Lower lobe of right lung (tissue), 2 donors: Measurements from ENCODE around the gene SMG6. TPM values are rescaled to one million over a fixed set of nuclear protein-coding genes. Genes with fewer than 3 reads are reported as not detected.
"Not testable (repeated sequence)": the region's sequence is repeated elsewhere in the genome, so short reads cannot be mapped to it uniquely, and the experiment has no call there.

Source experiments
- ATAC-seq, 2 donors: fragments of 200-7000 bp; cut with Tn5 transposase; one replicate each; pipeline ENCODE4 v1.9.1; 2020 to 2022; ENCODE audit warnings: mild to moderate bottlenecking in 2 of 2, moderate library complexity in 2 of 2
- DNase-seq: peaks from one replicate; pipeline ENCODE4 v3.0.0-alpha.2; 2020
- H3K27ac ChIP-seq: fragments of 200-600 bp; one replicate; pipeline ENCODE4 v1.8.0; 2022
- H3K27me3 ChIP-seq: fragments of 200-600 bp; one replicate; pipeline ENCODE4 v1.8.0; 2022; ENCODE audit warnings: low read depth
- H3K36me3 ChIP-seq: fragments of 200-600 bp; one replicate; pipeline ENCODE4 v1.8.0; 2022; ENCODE audit warnings: mild to moderate bottlenecking
- H3K4me1 ChIP-seq: fragments of 200-600 bp; one replicate; pipeline ENCODE4 v1.8.0; 2022
- H3K4me3 ChIP-seq: fragments of 200-600 bp; one replicate; pipeline ENCODE4 v1.8.0; 2022; ENCODE audit warnings: mild to moderate bottlenecking
- H3K9me3 ChIP-seq: fragments of 200-600 bp; one replicate; pipeline ENCODE4 v1.8.0; 2022
- CTCF ChIP-seq: fragments of 200-600 bp; IDR thresholded peaks from one replicate; pipeline ENCODE4 v1.8.0; 2022; ENCODE audit warnings: antibody characterized with exemption, mild to moderate bottlenecking
- intact Hi-C: fragments of 100-400 bp; cut with DNase I; formaldehyde crosslinking; loops from one replicate; pipeline ENCODE4 v1.11.0; 2022
- total RNA-seq: library from RNA; stranded (reverse); fragmentation: NEBNext Ultra II Directional; extraction: Animal tissue kit (Norgen Biotek cat#: 25700); gene quantifications from one replicate; pipeline ENCODE4 v1.2.1, GENCODE V29; 2021
- donor health status: DM: no; HTN: yes; CAD: no; lungs with severe emphysema.

Gene SMG6
- total RNA-seq, 1 donor from 2014 or later = 33.8 TPM

- Histone ChIP-seq H3K4me3 (no peak overlapping the region), H3K36me3 (peaks cover 17% of the 10 kb centered on the region), H3K9me3 (no peaks in the 10 kb centered on the region), H3K27me3 (no peaks in the 10 kb centered on the region), H3K4me1 (peaks cover 49% of the 10 kb centered on the region), H3K27ac (peak overlapping the region; percentile 53)
- intact Hi-C loops = no loop called here
- DNase-seq (no peak), ATAC-seq (peak; percentile 73 to 76)
- no peak for TF ChIP-seq CTCF
These were observed 37.3 kb downstream of the SMG6 start for GRCh38 chr17:2266045-2266864.

GRCh38 chr17:2265166-2265565, 38.4 kb downstream of the SMG6 start:
- H3K4me3 ChIP-seq, H3K36me3 ChIP-seq, intact Hi-C loops, DNase-seq, H3K9me3 ChIP-seq, H3K27me3 ChIP-seq, ATAC-seq: not testable (repeated sequence)
- Histone ChIP-seq H3K27ac (peak overlapping the region; percentile 53), H3K4me1 (peaks cover 49% of the 10 kb centered on the region)

GRCh38 chr17:2264067-2264860, 39.3 kb downstream of the SMG6 start:
- Histone ChIP-seq H3K27me3 (no peaks in the 10 kb centered on the region), H3K9me3 (no peaks in the 10 kb centered on the region), H3K4me1 (peaks cover 57% of the 10 kb centered on the region), H3K4me3 (no peak overlapping the region), H3K36me3 (no peaks in the 10 kb centered on the region), H3K27ac (peak overlapping the region; percentile 53)
- ATAC-seq = no peak
- no peak for TF ChIP-seq CTCF
- intact Hi-C loops = no loop called here
- no peak for DNase-seq

GRCh38 chr17:2263183-2264066, 40.2 kb downstream of the SMG6 start:
- no peaks in the 10 kb centered on the region for H3K36me3 ChIP-seq
- no peak for DNase-seq
- intact Hi-C loops = no loop called here
- TF ChIP-seq CTCF = no peak
- H3K9me3 ChIP-seq = no peaks in the 10 kb centered on the region
- peak overlapping the region; percentile 53 for H3K27ac ChIP-seq
- H3K4me3 ChIP-seq = no peak overlapping the region
- H3K4me1 ChIP-seq = peaks cover 57% of the 10 kb centered on the region
- no peak for ATAC-seq
- no peaks in the 10 kb centered on the region for H3K27me3 ChIP-seq

GRCh38 chr17:2262135-2262587, 41.4 kb downstream of the SMG6 start:
- no peak overlapping the region for H3K27ac ChIP-seq
- H3K4me1 ChIP-seq = peaks cover 53% of the 10 kb centered on the region
- ATAC-seq = peak in 1 of 2 donors; percentile 24

More at GRCh38 chr17:2262135-2262587, 41.4 kb downstream of the SMG6 start:
- H3K4me3 ChIP-seq = no peak overlapping the region
- no peak for DNase-seq
- intact Hi-C loops = no loop called here
- H3K27me3 ChIP-seq = no peaks in the 10 kb centered on the region
- no peaks in the 10 kb centered on the region for H3K36me3 ChIP-seq
- no peaks in the 10 kb centered on the region for H3K9me3 ChIP-seq
- no peak for TF ChIP-seq CTCF
